AG09319 (cell line): ENCODE measurements around the gene GNMT.
"Not testable (repeated sequence)": the region's sequence is repeated elsewhere in the genome, so short reads cannot be mapped to it uniquely, and the experiment has no call there.

Experiments used
- DNase-seq: peaks from one replicate; pipeline ENCODE4 v3.0.0-alpha.2; 2010; ENCODE audit warnings: low read depth; ENCODE audit errors: extremely low read depth
- TF ChIP-seq, protein P1 (sequence below): IDR thresholded peaks from 2 replicates; pipeline ENCODE4 v1.5.1; 2011; ENCODE audit warnings: low read depth, mild to moderate bottlenecking, inconsistent platforms, low read length, moderate library complexity

The GNMT gene

DNA sequence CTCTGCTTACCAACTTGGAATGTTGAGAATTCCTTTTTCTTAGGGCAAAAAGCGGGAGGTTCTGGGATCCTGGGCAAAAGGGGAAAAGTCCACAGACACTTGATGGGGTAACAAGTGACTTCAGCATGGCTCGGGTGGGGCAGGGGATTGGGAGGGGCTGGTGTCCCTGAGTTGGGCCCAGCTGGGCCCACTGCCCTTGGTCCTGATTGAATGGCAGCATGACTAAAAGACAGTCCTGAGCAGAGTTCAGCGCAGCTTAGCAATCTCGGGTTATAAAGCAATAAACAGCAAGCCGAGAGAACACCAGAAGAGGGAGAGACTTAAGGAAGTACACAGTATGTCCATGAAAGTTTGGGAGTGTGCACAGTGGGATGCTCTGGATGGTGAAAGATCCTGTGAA, 29.4 kb downstream of the GNMT start:
- TF ChIP-seq, protein P1, sequence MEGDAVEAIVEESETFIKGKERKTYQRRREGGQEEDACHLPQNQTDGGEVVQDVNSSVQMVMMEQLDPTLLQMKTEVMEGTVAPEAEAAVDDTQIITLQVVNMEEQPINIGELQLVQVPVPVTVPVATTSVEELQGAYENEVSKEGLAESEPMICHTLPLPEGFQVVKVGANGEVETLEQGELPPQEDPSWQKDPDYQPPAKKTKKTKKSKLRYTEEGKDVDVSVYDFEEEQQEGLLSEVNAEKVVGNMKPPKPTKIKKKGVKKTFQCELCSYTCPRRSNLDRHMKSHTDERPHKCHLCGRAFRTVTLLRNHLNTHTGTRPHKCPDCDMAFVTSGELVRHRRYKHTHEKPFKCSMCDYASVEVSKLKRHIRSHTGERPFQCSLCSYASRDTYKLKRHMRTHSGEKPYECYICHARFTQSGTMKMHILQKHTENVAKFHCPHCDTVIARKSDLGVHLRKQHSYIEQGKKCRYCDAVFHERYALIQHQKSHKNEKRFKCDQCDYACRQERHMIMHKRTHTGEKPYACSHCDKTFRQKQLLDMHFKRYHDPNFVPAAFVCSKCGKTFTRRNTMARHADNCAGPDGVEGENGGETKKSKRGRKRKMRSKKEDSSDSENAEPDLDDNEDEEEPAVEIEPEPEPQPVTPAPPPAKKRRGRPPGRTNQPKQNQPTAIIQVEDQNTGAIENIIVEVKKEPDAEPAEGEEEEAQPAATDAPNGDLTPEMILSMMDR, result no peak
- no peak for DNase-seq

DNA sequence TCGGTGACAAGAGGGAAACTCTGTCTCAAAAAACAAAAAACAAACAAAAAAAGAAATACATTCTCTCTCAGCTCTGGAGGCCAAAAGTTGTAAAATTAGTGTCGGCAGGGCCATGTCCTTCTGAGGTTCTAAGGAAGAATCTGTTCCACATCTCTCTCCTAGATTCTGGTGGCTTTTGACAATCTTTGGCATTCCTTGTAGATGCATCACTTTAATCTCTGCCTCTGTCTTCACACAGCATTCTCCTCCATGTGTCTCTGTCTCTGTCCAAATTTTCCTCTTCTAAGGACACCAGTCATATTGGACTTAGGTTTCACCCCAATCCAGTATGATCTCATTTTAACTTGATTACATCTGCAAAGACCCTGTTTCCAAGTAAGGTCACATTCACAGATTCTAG, 32.9 kb downstream of the GNMT start:
- DNase-seq, result no peak
- TF ChIP-seq, protein P1, result no peak

DNA sequence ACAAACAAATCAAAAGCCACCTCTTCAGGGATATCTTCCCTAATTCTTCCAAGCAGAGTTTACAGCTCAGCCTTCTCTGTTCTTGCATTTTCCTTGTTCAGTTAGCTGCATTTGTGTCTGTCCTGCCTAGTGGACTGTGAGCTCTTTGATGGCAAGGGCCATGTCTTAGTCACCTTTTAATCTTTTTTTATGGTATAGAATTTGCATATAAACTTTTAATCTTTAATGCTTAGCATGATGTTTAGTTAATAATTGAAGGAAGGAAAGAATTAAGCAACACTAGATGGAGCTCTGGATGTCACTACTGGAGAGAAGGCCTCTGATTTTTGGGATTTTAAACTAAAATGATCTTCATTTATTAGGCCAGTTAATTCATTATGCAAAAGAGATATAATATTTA, 36.0 kb downstream of the GNMT start:
- no peak for DNase-seq
- TF ChIP-seq, protein P1, result no peak

DNA sequence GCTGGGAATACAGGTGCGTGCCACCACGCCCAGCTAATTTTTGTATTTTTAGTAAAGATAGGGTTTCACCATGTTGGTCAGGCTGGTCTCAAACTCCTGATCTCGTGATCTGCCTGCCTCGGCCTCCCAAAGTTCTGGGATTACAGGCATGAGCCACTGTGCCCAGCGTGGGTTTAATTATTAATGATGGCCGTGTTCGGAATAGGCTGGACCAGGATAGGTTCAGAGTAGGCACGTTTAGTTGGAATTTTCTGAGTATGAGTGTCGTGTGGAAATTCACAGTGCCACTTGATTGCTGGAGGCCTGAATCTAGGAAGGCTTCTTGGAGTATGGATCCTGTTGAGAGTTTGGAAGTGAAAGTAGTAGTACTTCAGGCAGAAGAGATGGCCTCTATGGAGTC, 37.7 kb downstream of the GNMT start:
- DNase-seq, result not testable (repeated sequence)

DNA sequence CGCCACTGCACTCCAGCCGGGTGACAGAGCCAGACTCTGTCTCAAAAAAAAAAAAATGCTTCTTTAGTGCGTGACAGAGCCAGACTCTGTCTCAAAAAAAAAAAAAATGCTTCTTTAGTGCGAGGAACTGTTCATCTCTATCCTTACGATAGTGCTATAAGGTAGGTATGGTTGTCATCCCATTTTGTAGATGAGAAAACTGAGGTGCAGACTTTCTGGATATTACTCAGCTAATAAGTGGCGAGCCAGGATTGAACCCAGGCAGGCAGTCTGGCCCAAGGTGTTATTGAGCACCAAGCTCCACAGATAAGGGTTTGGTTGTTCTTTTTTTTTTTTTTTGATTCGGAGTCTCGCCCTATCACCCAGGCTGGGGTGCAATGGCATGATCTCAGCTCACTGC, 41.3 kb downstream of the GNMT start:
- TF ChIP-seq, protein P1, result no peak
- no peak for DNase-seq

DNA sequence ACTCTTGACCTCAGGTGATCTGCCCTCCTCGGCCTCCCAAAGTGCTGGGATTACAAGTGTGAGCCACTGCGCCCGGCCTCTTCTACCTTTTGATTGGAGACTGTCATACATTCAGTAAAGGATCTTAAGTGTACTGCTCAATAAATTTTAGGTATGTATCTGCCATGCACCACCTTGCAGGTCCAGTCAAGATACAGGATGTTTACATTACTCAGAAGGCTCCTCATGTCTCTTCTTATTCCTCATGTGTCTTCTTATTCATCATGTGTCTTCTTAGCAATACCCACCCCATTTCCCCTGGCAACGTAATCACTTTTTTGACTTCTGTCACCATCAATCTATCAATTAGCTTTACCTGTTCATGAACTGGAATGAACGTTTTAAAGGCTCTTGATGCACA, 45.3 kb downstream of the GNMT start:
- TF ChIP-seq, protein P1, result no peak
- no peak for DNase-seq

DNA sequence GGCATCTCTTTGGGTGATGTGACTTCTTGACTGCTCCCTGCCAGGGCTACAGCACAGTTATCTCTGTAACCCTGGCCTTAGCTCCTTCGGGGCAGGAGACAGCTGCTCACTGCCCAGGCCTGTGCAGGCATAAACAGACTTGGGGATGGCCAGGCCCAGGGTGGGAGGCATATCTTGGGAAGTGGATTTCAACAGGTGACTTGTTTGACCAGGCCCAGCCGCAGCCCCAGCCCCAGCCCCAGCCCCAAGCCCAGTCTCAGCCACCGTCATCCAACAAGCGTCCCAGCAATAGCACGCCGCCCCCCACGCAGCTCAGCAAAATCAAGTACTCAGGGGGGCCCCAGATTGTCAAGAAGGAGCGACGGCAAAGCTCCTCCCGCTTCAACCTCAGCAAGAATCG, 45.7 kb downstream of the GNMT start:
- no peak for DNase-seq
- TF ChIP-seq, protein P1, result no peak

DNA sequence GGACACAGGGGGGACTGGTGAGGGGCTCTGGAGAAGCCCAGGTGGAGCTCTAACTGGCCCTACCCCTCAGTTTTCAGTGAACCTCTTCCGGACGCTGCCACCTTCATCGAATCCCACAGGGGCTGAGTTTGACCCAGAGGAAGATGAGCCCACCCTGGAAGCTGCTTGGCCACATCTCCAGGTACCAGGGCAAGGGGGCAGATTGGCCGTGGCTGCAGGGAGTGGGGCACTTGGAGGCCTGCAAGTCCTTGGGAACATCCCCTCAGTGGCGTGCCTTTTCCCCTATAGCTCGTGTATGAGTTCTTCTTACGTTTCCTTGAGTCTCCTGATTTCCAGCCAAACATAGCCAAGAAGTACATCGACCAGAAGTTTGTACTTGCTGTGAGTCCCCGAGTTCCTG, 46.6 kb downstream of the GNMT start:
- no peak for DNase-seq
- TF ChIP-seq, protein P1, result no peak
